ENCODE measurements around the gene CGB5.

Gene CGB5

GRCh38 chr19:49019242-49019932 lies 24.3 kb upstream of the CGB5 start:
- H3K4me3 ChIP-seq (replicated peaks; ENCODE audit: insufficient read depth, low read length), result peak overlapping the region; percentile 16
- TF ChIP-seq GABPA (IDR thresholded peaks at IDR 0.05; ENCODE audit: low read depth), result no peak
- no peak for TF ChIP-seq REST (IDR thresholded peaks at IDR 0.05; ENCODE audit: insufficient replicate concordance, low read depth)
- TF ChIP-seq CTCF (IDR thresholded peaks at IDR 0.05; ENCODE audit: insufficient read depth, low read length), result no peak
- no peak for TF ChIP-seq POLR2AphosphoS5 (IDR thresholded peaks at IDR 0.05; ENCODE audit: low read depth)
- TF ChIP-seq SPI1 (IDR thresholded peaks at IDR 0.05; ENCODE audit: borderline replicate concordance, low read depth), result no peak
- H3K27ac ChIP-seq (replicated peaks), result no peak overlapping the region
- DNase-seq (ENCODE audit: low read depth in 1 of 2, low spot score in 1 of 2), result no peak
- H3K27me3 ChIP-seq (ENCODE audit: insufficient read depth, poor library complexity, severe bottlenecking), result peaks cover 35% of the 10 kb centered on the region

- Histone ChIP-seq H3K27me3 (ENCODE audit: insufficient read depth, poor library complexity, severe bottlenecking) (peaks cover 35% of the 10 kb centered on the region), H3K27ac (replicated peaks) (no peak overlapping the region), H3K4me3 (replicated peaks; ENCODE audit: insufficient read depth, low read length) (no peak overlapping the region)
- no peak for TF ChIP-seq GABPA (IDR thresholded peaks at IDR 0.05; ENCODE audit: low read depth)
- no peak for TF ChIP-seq SPI1 (IDR thresholded peaks at IDR 0.05; ENCODE audit: borderline replicate concordance, low read depth)
- TF ChIP-seq POLR2AphosphoS5 (IDR thresholded peaks at IDR 0.05; ENCODE audit: low read depth), result no peak
- TF ChIP-seq REST (IDR thresholded peaks at IDR 0.05; ENCODE audit: insufficient replicate concordance, low read depth), result no peak
- no peak for TF ChIP-seq CTCF (IDR thresholded peaks at IDR 0.05; ENCODE audit: insufficient read depth, low read length)
- no peak for DNase-seq (ENCODE audit: low read depth in 1 of 2, low spot score in 1 of 2)
Measured at GRCh38 chr19:49020342-49020741, 23.3 kb upstream of the CGB5 start.

GRCh38 chr19:49020931-49021895 lies 22.4 kb upstream of the CGB5 start:
- no peak overlapping the region for H3K27ac ChIP-seq (replicated peaks)
- no peak overlapping the region for H3K4me3 ChIP-seq (replicated peaks; ENCODE audit: insufficient read depth, low read length)
- DNase-seq (ENCODE audit: low read depth in 1 of 2, low spot score in 1 of 2), result no peak

More at GRCh38 chr19:49020931-49021895, 22.4 kb upstream of the CGB5 start:
- H3K27me3 ChIP-seq (ENCODE audit: insufficient read depth, poor library complexity, severe bottlenecking), result peaks cover 35% of the 10 kb centered on the region
- no peak for TF ChIP-seq CTCF (IDR thresholded peaks at IDR 0.05; ENCODE audit: insufficient read depth, low read length)
- no peak for TF ChIP-seq GABPA (IDR thresholded peaks at IDR 0.05; ENCODE audit: low read depth)
